ENCODE data around the gene NEU1. TPM values are rescaled to one million over a fixed set of nuclear protein-coding genes. Genes with fewer than 3 reads are reported as not detected.
"Not testable (repeated sequence)": the region's sequence is repeated elsewhere in the genome, so short reads cannot be mapped to it uniquely, and the experiment has no call there.

Gene NEU1
- total and polyA plus RNA-seq, 2 donors: 20.8 to 21.9 TPM

DNA sequence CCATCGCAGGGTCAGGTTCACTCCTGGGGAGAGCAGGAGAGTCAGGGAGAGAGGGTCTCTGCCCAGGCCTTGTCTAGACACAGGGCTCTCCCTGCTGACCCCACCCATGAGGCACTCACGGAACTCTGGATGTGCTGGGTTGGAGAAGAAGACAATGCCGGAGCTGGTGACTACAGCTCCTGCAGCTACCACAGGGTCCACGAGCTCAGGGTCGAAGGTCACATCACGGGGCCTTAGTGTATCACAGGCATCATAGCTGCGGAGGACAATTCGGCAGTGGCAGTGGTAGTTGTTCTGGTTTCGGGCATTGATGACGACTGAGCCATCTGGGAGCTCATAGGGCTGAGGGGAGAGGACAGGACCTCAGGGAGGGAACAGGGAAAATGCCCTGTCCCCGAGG lies 2.7 kb downstream of the NEU1 start:
- DNase-seq (ENCODE audit: low read depth in 6 of 9, low spot score in 9 of 9): no peak
- WGBS: 97% methylated on average over 11 of the region's 11 CpGs
- Histone ChIP-seq H3K9me3 (ENCODE audit: control insufficient read depth in 2 of 2, insufficient read depth in 1 of 2, low read length in 1 of 2) (no peaks in the 10 kb centered on the region), H3K27ac (ENCODE audit: low read depth in 1 of 2, low read length in 1 of 2) (no peak overlapping the region), H3K4me1 (ENCODE audit: control insufficient read depth in 2 of 2, insufficient read depth in 2 of 2, low read length in 2 of 2) (peaks cover 12 to 28% of the 10 kb centered on the region in 2 donors), H3K4me3 (ENCODE audit: low read length in 2 of 2) (no peak overlapping the region), H3K36me3 (ENCODE audit: control insufficient read depth in 2 of 2, insufficient read depth in 2 of 2, low read length in 1 of 2) (peaks cover 25 to 27% of the 10 kb centered on the region in 2 donors), H3K27me3 (ENCODE audit: control insufficient read depth in 2 of 2, insufficient read depth in 1 of 2, low read length in 1 of 2) (no peaks in the 10 kb centered on the region)

DNA sequence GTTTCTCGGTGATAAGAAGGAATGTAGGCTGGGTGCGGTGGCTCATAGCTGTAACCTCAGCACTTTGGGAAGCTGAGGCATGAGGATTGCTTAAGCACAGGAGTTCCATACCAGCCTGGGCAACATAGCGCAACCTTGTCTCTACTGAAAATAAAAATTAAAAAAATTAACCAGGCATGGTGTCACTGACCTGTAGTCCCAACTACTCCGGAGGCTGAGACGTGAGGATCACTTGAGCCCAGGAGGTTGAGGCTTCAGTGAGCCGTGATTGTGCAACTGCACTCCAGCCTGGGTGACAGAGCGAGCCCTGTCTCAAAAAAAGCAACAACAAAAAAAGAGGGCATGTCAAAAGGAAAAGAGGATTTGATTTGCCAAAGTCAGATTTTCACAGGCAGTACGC lies 3.9 kb downstream of the NEU1 start:
- Histone ChIP-seq H3K36me3 (ENCODE audit: control insufficient read depth in 2 of 2, insufficient read depth in 2 of 2, low read length in 1 of 2) (peaks cover 25 to 27% of the 10 kb centered on the region in 2 donors), H3K9me3 (ENCODE audit: control insufficient read depth in 2 of 2, insufficient read depth in 1 of 2, low read length in 1 of 2) (no peaks in the 10 kb centered on the region), H3K4me3 (ENCODE audit: low read length in 2 of 2) (no peak overlapping the region), H3K4me1 (ENCODE audit: control insufficient read depth in 2 of 2, insufficient read depth in 2 of 2, low read length in 2 of 2) (peaks cover 7 to 17% of the 10 kb centered on the region in 2 donors), H3K27ac (ENCODE audit: low read depth in 1 of 2, low read length in 1 of 2) (no peak overlapping the region), H3K27me3 (ENCODE audit: control insufficient read depth in 2 of 2, insufficient read depth in 1 of 2, low read length in 1 of 2) (no peaks in the 10 kb centered on the region)
- 97% methylated on average over 8 of the region's 8 CpGs for WGBS
- no peak for DNase-seq (ENCODE audit: low read depth in 6 of 9, low spot score in 9 of 9)

DNA sequence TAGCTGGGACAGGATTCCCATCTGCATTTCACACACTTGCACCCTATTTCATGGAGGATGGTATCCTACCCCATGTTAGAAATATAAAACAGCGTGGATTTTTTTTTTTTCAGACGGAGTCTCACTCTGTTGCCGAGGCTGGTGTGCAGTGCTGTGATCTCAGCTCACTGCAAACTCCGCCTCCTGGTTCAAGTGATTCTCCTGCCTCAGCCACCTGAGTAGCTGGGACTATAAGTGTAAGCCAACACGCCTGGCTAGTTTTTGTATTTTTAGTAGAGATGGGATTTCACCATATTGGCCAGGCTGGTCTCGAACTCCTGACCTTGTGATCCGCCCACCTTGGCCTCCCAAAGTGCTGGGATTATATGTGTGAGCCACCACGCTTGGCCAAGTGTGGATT lies 4.8 kb downstream of the NEU1 start:
- H3K27me3 ChIP-seq (ENCODE audit: control insufficient read depth in 2 of 2, insufficient read depth in 1 of 2, low read length in 1 of 2); H3K27ac ChIP-seq (ENCODE audit: low read depth in 1 of 2, low read length in 1 of 2); H3K9me3 ChIP-seq (ENCODE audit: control insufficient read depth in 2 of 2, insufficient read depth in 1 of 2, low read length in 1 of 2); H3K4me3 ChIP-seq (ENCODE audit: low read length in 2 of 2); DNase-seq (ENCODE audit: low read depth in 6 of 9, low spot score in 9 of 9); H3K4me1 ChIP-seq (ENCODE audit: control insufficient read depth in 2 of 2, insufficient read depth in 2 of 2, low read length in 2 of 2): not testable (repeated sequence)
- 97% methylated on average over 8 of the region's 8 CpGs for WGBS
- peaks cover 25 to 27% of the 10 kb centered on the region in 2 donors for H3K36me3 ChIP-seq (ENCODE audit: control insufficient read depth in 2 of 2, insufficient read depth in 2 of 2, low read length in 1 of 2)

DNA sequence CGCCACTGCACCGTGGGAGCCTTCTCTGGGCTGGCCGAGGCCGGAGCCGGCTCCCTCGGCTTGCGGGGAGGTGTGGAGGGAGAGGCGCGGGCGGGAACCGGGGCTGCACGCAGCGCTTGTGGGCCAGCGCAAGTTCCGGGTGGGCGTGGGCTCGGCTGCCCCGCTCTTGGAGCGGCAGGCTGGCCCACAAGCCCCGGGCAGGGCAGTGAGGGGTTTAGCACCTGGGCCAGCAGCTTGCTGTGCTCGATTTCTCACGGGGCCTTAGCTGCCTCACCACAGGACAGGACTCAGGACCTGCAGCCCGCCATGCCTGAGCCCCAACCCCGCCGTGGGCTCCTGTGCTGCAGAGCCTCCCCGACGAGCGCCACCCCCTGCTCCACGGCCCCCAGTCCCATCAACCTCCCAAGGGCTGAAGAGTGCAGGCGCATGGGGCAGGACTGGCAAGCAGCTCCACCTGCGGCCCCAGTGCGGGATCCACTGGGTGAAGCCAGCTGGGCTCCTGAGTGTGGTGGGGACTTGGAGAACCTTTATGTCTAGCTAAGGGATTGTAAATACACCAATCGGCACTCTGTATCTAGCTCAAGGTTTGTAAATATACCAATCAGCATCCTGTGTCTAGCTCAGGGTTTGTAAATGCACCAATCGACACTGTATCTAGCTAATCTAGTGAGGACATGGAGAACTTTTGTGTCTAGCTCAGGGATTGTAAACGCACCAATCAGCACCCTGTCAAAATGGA lies 10.5 kb downstream of the NEU1 start:
- DNase-seq (ENCODE audit: low read depth in 6 of 9, low spot score in 9 of 9); H3K4me3 ChIP-seq (ENCODE audit: low read length in 2 of 2); H3K9me3 ChIP-seq (ENCODE audit: control insufficient read depth in 2 of 2, insufficient read depth in 1 of 2, low read length in 1 of 2); H3K4me1 ChIP-seq (ENCODE audit: control insufficient read depth in 2 of 2, insufficient read depth in 2 of 2, low read length in 2 of 2); H3K27ac ChIP-seq (ENCODE audit: low read depth in 1 of 2, low read length in 1 of 2); H3K27me3 ChIP-seq (ENCODE audit: control insufficient read depth in 2 of 2, insufficient read depth in 1 of 2, low read length in 1 of 2); H3K36me3 ChIP-seq (ENCODE audit: control insufficient read depth in 2 of 2, insufficient read depth in 2 of 2, low read length in 1 of 2): not testable (repeated sequence)
- 95% methylated on average over 35 of the region's 35 CpGs for WGBS

DNA sequence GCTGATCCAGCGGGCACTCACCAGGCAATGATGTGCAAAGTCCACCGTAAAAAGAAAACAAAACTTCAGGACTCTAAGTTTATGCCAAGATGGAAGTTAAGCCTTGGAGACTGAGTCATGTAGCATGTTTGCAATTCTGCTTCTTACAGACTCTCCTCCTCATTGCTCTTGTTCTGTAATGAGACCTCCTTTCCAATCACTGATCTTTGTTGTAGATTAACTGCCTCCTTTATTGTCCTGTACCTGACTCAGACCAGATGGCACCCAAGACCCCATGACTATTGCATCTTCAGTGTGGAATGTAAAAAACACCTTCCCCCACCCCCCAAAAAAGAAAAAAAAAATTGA lies 11.2 kb downstream of the NEU1 start:
- DNase-seq (ENCODE audit: low read depth in 6 of 9, low spot score in 9 of 9): no peak
- Histone ChIP-seq H3K4me3 (ENCODE audit: low read length in 2 of 2) (no peak overlapping the region), H3K9me3 (ENCODE audit: control insufficient read depth in 2 of 2, insufficient read depth in 1 of 2, low read length in 1 of 2) (peaks cover 0 to 5% of the 10 kb centered on the region in 2 donors), H3K27ac (ENCODE audit: low read depth in 1 of 2, low read length in 1 of 2) (no peak overlapping the region), H3K36me3 (ENCODE audit: control insufficient read depth in 2 of 2, insufficient read depth in 2 of 2, low read length in 1 of 2) (no peaks in the 10 kb centered on the region), H3K4me1 (ENCODE audit: control insufficient read depth in 2 of 2, insufficient read depth in 2 of 2, low read length in 2 of 2) (no peaks in the 10 kb centered on the region), H3K27me3 (ENCODE audit: control insufficient read depth in 2 of 2, insufficient read depth in 1 of 2, low read length in 1 of 2) (no peaks in the 10 kb centered on the region)
- 98% methylated on average over 2 of the region's 2 CpGs for WGBS

DNA sequence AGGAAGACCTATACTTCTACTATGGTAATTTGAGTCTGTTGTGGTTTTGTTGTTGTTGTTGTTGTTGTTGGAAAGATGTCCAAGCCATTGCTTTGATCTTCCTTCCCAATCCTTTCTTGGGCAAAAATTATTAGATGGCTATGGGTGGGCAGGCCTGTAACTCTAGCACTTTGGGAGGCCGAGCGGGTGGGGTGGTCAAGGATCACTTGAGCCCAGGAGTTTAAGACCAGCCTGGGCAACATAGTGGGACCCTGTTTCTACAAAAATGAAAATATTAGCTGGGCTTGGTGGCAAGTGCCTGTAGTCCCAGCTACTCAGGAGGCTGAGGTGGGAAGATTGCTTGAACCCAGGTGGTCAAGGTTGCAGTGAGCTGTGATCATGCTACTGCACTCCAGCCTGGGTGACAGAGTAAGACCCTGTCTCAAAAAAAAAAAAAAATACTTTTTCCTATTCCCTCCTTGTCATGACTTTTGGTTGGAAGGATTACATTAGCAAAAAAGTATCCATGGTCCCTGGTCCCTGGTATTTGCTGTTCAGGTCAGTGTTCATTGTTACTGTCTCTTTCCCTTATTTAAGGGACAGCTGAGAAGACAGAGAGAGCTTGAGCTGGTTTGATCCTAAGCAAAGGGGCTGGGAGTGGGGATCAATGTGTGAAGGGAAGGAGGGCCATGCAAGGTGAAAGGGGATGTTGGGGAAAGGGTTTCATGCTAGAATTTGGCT lies 11.7 kb downstream of the NEU1 start:
- WGBS: 98% methylated on average over 2 of the region's 2 CpGs

DNA sequence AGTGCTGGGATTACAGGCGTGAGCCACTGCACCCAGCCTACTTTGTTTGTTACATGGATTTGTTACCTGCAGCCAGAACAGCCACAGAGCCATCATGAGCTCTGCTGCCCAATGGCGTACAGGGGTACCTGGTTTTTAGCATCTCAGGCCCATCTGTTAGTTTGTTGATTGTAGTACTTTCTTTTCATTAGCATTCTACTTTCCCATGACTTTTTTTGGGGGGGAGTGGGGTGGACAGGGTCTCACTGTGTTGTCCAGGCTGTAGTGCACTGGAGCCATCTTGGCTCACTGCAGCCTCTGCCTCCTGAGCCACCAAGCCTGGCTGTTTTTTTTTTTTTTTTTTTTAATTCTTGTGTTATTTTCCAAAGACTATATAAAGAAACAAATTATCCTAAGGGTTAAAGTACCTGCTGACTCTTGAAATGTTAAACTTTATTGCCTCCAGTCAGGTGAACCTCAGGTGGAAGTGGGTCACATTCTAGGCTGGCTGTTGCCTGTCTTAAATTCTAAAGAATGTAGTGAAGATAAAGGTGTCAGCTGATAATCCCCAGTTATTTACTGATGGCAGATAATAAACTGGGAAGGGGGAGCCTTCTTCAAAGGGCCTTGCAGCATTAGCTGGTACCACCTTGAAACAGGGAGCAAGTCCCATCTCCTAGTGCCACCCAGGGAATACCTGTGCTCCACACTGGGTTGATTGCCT lies 15.2 kb downstream of the NEU1 start:
- over 99% methylated on average over 2 of the region's 2 CpGs for WGBS
- no peak overlapping the region for H3K27ac ChIP-seq (ENCODE audit: low read depth in 1 of 2, low read length in 1 of 2)
- no peaks in the 10 kb centered on the region for H3K27me3 ChIP-seq (ENCODE audit: control insufficient read depth in 2 of 2, insufficient read depth in 1 of 2, low read length in 1 of 2)
- H3K4me1 ChIP-seq (ENCODE audit: control insufficient read depth in 2 of 2, insufficient read depth in 2 of 2, low read length in 2 of 2): no peaks in the 10 kb centered on the region
- H3K9me3 ChIP-seq (ENCODE audit: control insufficient read depth in 2 of 2, insufficient read depth in 1 of 2, low read length in 1 of 2): peaks cover 0 to 5% of the 10 kb centered on the region in 2 donors
- peaks cover 0 to 5% of the 10 kb centered on the region in 2 donors for H3K36me3 ChIP-seq (ENCODE audit: control insufficient read depth in 2 of 2, insufficient read depth in 2 of 2, low read length in 1 of 2)
- H3K4me3 ChIP-seq (ENCODE audit: low read length in 2 of 2): no peak overlapping the region
- no peak for DNase-seq (ENCODE audit: low read depth in 6 of 9, low spot score in 9 of 9)

More for the DNA sequence above, 11.7 kb downstream of the NEU1 start:
- no peaks in the 10 kb centered on the region for H3K4me1 ChIP-seq (ENCODE audit: control insufficient read depth in 2 of 2, insufficient read depth in 2 of 2, low read length in 2 of 2)
- no peaks in the 10 kb centered on the region for H3K27me3 ChIP-seq (ENCODE audit: control insufficient read depth in 2 of 2, insufficient read depth in 1 of 2, low read length in 1 of 2)
- DNase-seq (ENCODE audit: low read depth in 6 of 9, low spot score in 9 of 9): no peak
- H3K27ac ChIP-seq (ENCODE audit: low read depth in 1 of 2, low read length in 1 of 2): no peak overlapping the region
- peaks cover 0 to 5% of the 10 kb centered on the region in 2 donors for H3K9me3 ChIP-seq (ENCODE audit: control insufficient read depth in 2 of 2, insufficient read depth in 1 of 2, low read length in 1 of 2)
- H3K4me3 ChIP-seq (ENCODE audit: low read length in 2 of 2): no peak overlapping the region
- H3K36me3 ChIP-seq (ENCODE audit: control insufficient read depth in 2 of 2, insufficient read depth in 2 of 2, low read length in 1 of 2): no peaks in the 10 kb centered on the region

DNA sequence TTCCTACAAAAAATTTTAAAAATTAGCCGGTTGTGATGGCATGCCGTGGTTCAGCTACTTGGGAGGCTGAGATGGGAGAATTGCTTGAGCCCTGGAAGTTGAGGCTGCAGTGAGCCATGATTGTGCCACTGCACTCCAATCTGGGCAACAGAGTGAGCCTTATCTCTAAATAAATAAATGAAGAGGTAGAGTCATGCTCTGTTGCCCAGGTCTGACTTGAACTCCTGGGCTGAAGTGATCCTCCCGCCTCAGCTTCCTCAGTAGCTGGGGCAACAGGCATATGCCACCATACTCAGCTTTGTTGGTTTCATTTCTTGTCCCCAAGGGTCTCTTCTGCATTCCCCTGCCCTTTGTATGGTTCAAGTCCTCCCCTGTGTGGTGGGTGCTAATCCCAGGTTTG lies 18.1 kb downstream of the NEU1 start:
- Histone ChIP-seq H3K9me3 (ENCODE audit: control insufficient read depth in 2 of 2, insufficient read depth in 1 of 2, low read length in 1 of 2) (no peaks in the 10 kb centered on the region), H3K4me1 (ENCODE audit: control insufficient read depth in 2 of 2, insufficient read depth in 2 of 2, low read length in 2 of 2) (peaks cover 0 to 2% of the 10 kb centered on the region in 2 donors), H3K27me3 (ENCODE audit: control insufficient read depth in 2 of 2, insufficient read depth in 1 of 2, low read length in 1 of 2) (no peaks in the 10 kb centered on the region), H3K27ac (ENCODE audit: low read depth in 1 of 2, low read length in 1 of 2) (no peak overlapping the region), H3K4me3 (ENCODE audit: low read length in 2 of 2) (no peak overlapping the region), H3K36me3 (ENCODE audit: control insufficient read depth in 2 of 2, insufficient read depth in 2 of 2, low read length in 1 of 2) (peaks cover 19 to 20% of the 10 kb centered on the region in 2 donors)
- WGBS: over 99% methylated on average over 3 of the region's 3 CpGs
- no peak for DNase-seq (ENCODE audit: low read depth in 6 of 9, low spot score in 9 of 9)

DNA sequence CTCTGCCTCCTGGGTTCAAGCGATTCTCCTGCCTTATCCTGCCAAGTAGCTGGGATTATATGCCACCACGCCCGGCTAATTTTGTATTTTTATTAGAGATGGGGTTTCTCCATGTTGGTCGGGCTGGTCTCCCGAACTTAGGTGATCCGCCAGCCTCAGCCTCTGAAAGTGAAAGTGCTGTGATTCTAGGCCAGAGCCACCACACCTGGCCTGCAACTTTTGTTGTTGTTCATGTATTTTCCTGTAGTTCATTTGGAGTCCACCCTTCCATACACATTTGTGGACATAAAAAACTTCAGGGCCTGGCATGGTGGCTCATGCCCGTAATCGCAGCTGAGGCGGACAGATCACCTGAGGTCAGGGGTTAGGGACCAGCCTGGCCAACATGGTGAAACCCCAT lies 20.6 kb downstream of the NEU1 start:
- 97% methylated on average over 9 of the region's 9 CpGs for WGBS
- H3K27me3 ChIP-seq (ENCODE audit: control insufficient read depth in 2 of 2, insufficient read depth in 1 of 2, low read length in 1 of 2): no peaks in the 10 kb centered on the region
- peaks cover 15 to 20% of the 10 kb centered on the region in 2 donors for H3K4me1 ChIP-seq (ENCODE audit: control insufficient read depth in 2 of 2, insufficient read depth in 2 of 2, low read length in 2 of 2)
- no peak overlapping the region for H3K27ac ChIP-seq (ENCODE audit: low read depth in 1 of 2, low read length in 1 of 2)
- H3K9me3 ChIP-seq (ENCODE audit: control insufficient read depth in 2 of 2, insufficient read depth in 1 of 2, low read length in 1 of 2): no peaks in the 10 kb centered on the region
- no peak for DNase-seq (ENCODE audit: low read depth in 6 of 9, low spot score in 9 of 9)
- H3K4me3 ChIP-seq (ENCODE audit: low read length in 2 of 2): no peak overlapping the region
- H3K36me3 ChIP-seq (ENCODE audit: control insufficient read depth in 2 of 2, insufficient read depth in 2 of 2, low read length in 1 of 2): peaks cover 44% of the 10 kb centered on the region in 2 donors
